Measurements from ENCODE around the gene S100A1. TPM values are rescaled to one million over a fixed set of nuclear protein-coding genes. Genes with fewer than 3 reads are reported as not detected.

The S100A1 gene
- total and polyA plus RNA-seq, 2 of the 8 experiments (the other 6 are each of a cell fraction or from before 2014, with no cell fraction given) = 2.0 TPM; not detected in 1

DNA sequence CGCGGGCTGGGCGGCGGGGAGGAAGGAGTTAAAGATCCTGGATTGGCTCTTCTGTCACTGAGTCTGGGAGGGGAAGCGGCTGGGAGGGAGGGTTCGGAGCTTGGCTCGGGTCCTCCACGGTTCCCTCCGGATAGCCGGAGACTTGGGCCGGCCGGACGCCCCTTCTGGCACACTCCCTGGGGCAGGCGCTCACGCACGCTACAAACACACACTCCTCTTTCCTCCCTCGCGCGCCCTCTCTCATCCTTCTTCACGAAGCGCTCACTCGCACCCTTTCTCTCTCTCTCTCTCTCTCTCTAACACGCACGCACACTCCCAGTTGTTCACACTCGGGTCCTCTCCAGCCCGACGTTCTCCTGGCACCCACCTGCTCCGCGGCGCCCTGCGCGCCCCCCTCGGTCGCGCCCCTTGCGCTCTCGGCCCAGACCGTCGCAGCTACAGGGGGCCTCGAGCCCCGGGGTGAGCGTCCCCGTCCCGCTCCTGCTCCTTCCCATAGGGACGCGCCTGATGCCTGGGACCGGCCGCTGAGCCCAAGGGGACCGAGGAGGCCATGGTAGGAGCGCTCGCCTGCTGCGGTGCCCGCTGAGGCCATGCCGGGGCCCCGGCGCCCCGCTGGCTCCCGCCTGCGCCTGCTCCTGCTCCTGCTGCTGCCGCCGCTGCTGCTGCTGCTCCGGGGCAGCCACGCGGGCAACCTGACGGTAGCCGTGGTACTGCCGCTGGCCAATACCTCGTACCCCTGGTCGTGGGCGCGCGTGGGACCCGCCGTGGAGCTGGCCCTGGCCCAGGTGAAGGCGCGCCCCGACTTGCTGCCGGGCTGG lies 50.5 kb downstream of the S100A1 start, which contains the start of gene NPR1:
Gene NPR1 (plus strand): TSS at position 170 of the 818 bp plus-strand sequence. CDS start 421 bp downstream, at position 591.
- Histone ChIP-seq H3K56ac (replicated peaks; ENCODE audit: insufficient read length, low read depth, low read length) (peak within 1 kb of the TSS; percentile 62), H4K5ac (ENCODE audit: insufficient read length, low read depth, low read length) (no peak within 1 kb of the TSS), H2BK12ac (ENCODE audit: low read depth, low read length) (peak within 1 kb of the TSS; percentile 98; the same call in 1 of the 2 replicates), H3K23me2 (ENCODE audit: low read depth, low read length) (peaks cover 26% of the 10 kb centered on the region), H2AFZ (ENCODE audit: low read length) (peak within 1 kb of the TSS; percentile 36; the same call in 1 of the 2 replicates), H2BK20ac (ENCODE audit: low read length) (no peak within 1 kb of the TSS), H3K4me1 (replicated peaks in 1 of 4; ENCODE audit: control insufficient read depth in 3 of 4, insufficient read depth in 4 of 4, low read length in 3 of 4) (peaks cover 3 to 9% (median 6%) of the 10 kb centered on the region in 4 experiments; a peak in 6 of 7 replicates), H3K27ac (ENCODE audit: low read depth, low read length) (no peak within 1 kb of the TSS), H3K9ac (replicated peaks in 1 of 4; ENCODE audit: extremely low read depth in 1 of 4, low read depth in 3 of 4, low read length in 3 of 4) (peak within 1 kb of the TSS in 2 of 4 experiments; percentile 36 to 38; a peak in 2 of 7 replicates), H3K79me2 (ENCODE audit: control insufficient read depth in 1 of 2, insufficient read depth in 2 of 2, low read length in 2 of 2) (no peaks in the 10 kb centered on the region), H4K20me1 (replicated peaks in 1 of 2; ENCODE audit: control insufficient read depth in 1 of 2, insufficient read depth in 2 of 2, low read length in 2 of 2) (no peaks in the 10 kb centered on the region), H3K9me3 (ENCODE audit: insufficient read depth in 2 of 2, low read depth in 1 of 2, low read length in 1 of 2) (no peaks in the 10 kb centered on the region), H3K14ac (ENCODE audit: insufficient read length) (no peak within 1 kb of the TSS), H4K8ac (ENCODE audit: extremely low read depth, insufficient read depth, low read length) (peak within 1 kb of the TSS; percentile 76), H3K4me3 (ENCODE audit: extremely low read depth in 1 of 4, insufficient read depth in 2 of 4, low read depth in 3 of 4, low read length in 4 of 4) (peak within 1 kb of the TSS; percentile 38 to 76 (median 69)), H2AK5ac (ENCODE audit: low read depth, low read length) (no peak within 1 kb of the TSS), H3K23ac (ENCODE audit: insufficient read length) (no peak within 1 kb of the TSS), H2BK120ac (replicated peaks; ENCODE audit: low read depth, low read length) (peak within 1 kb of the TSS; percentile 45), H4K91ac (replicated peaks; ENCODE audit: insufficient read length, low read length) (peak within 1 kb of the TSS; percentile 93), H3K79me1 (ENCODE audit: low read depth, low read length) (no peaks in the 10 kb centered on the region), H3K27me3 (replicated peaks in 1 of 4; ENCODE audit: control insufficient read depth in 3 of 4, extremely low read depth in 1 of 4, insufficient read depth in 3 of 4, low read length in 3 of 4) (peaks cover 0 to 21% (median 9%) of the 10 kb centered on the region in 4 experiments; a peak in 5 of 7 replicates), H3K4ac (replicated peaks; ENCODE audit: insufficient read length, low read depth, low read length) (peak within 1 kb of the TSS; percentile 94), H3K4me2 (ENCODE audit: insufficient read depth in 1 of 2, low read depth in 2 of 2, low read length in 2 of 2) (peak within 1 kb of the TSS; percentile 82 to 97), H2BK15ac (ENCODE audit: low read length) (peak within 1 kb of the TSS; percentile 92; the same call in 1 of the 2 replicates), H2BK5ac (ENCODE audit: low read depth, low read length) (peak within 1 kb of the TSS; percentile 80; the same call in 1 of the 2 replicates), H3K36me3 (ENCODE audit: control insufficient read depth in 2 of 4, insufficient read depth in 4 of 4, low read length in 3 of 4) (no peaks in the 10 kb centered on the region), H3K18ac (ENCODE audit: extremely low read depth, low read length) (peak within 1 kb of the TSS; percentile 90)
- peak; percentile 19 for TF ChIP-seq ASH2L (IDR thresholded peaks at IDR 0.05; ENCODE audit: low read length)
- TF ChIP-seq EP300 (IDR thresholded peaks at IDR 0.05; ENCODE audit: borderline replicate concordance in 1 of 2, low read depth in 2 of 2, low read length in 2 of 2) = no peak
- DNase-seq (ENCODE audit: low read depth in 1 of 2, low spot score in 2 of 2) = peak in 1 of 2 experiments; percentile 60
- POLR2A ChIA-PET (ENCODE audit: partially characterized antibody) = interaction anchor here (0.9 to 4.0 kb wide), 16 partner anchors 13 to 312 kb away, joined by 3 to 17 read pairs (median 5); partner anchors contain the start of genes CREB3L4, INTS3 and RPS27
- CTCF ChIA-PET (ENCODE audit: partially characterized antibody) = interaction anchor here (0.7 to 14.0 kb wide), 20 partner anchors 8 to 287 kb away, joined by 3 to 190 read pairs (median 6); partner anchors contain the start of gene SLC27A3
- WGBS, 2 experiments (ENCODE audit: extremely low coverage in 1 of 2, insufficient coverage in 1 of 2, insufficient read length in 1 of 2, insufficient replicate concordance in 2 of 2, low coverage in 1 of 2, low lambda C conversion rate in 2 of 2, missing lambda C conversion rate in 1 of 2) = 1% methylated on average over 62 of the region's 78 CpGs; no CpG with 5 or more reads in 1 of the 2 experiments
- FAIRE-seq = no peak

Measured in H1 (cell line).